ENCODE measurements around the gene FGF9. TPM values are rescaled to one million over a fixed set of nuclear protein-coding genes. Genes with fewer than 3 reads are reported as not detected.

FGF9 gene
- total and polyA plus RNA-seq, 10 of the 15 experiments (the other 5 are each of a cell fraction or from before 2014, with no cell fraction given): 0.05 to 1.5 (median 0.83) TPM

- Histone ChIP-seq H3K36me3 (ENCODE audit: control insufficient read depth in 2 of 2, insufficient read depth in 2 of 2, low read length in 1 of 2) (no peaks in the 10 kb centered on the region), H3K9ac (ENCODE audit: control insufficient read depth, insufficient read depth, low read length) (no peak overlapping the region), H2AFZ (ENCODE audit: control insufficient read depth, low read depth, low read length) (no peak overlapping the region), H3K27ac (ENCODE audit: control insufficient read depth, insufficient read depth) (no peak overlapping the region), H3K4me2 (ENCODE audit: control insufficient read depth, insufficient read depth) (no peak overlapping the region), H3K4me1 (ENCODE audit: control insufficient read depth, insufficient read depth, low read length) (no peaks in the 10 kb centered on the region), H3K79me2 (ENCODE audit: control insufficient read depth, insufficient read depth, low read length) (no peaks in the 10 kb centered on the region), H3K4me3 (no peak overlapping the region), H3K9me3 (replicated peaks; ENCODE audit: control insufficient read depth, insufficient read depth, low read length) (no peaks in the 10 kb centered on the region), H4K20me1 (ENCODE audit: control insufficient read depth, insufficient read depth) (no peaks in the 10 kb centered on the region), H3K27me3 (replicated peaks in 1 of 2; ENCODE audit: control insufficient read depth in 2 of 2, insufficient read depth in 2 of 2, low read length in 1 of 2) (no peaks in the 10 kb centered on the region)
- in situ Hi-C loops (cut with MboI) (no loop called here), intact Hi-C loops (cut with micrococcal nuclease; ENCODE audit: unreplicated experiment) (no loop called here)
- CTCF ChIA-PET: interaction anchor here (0.7 kb wide), 1 partner anchor 1273 kb away, joined by 3 read pairs; no protein-coding TSS in a partner anchor
- TF ChIP-seq CBFB (IDR thresholded peaks at IDR 0.05; ENCODE audit: low read depth) (no peak), EP300 (IDR thresholded peaks at IDR 0.05; ENCODE audit: borderline replicate concordance in 1 of 2, control insufficient read depth in 1 of 2, low read depth in 2 of 2, low read length in 2 of 2) (no peak), KDM1A (IDR thresholded peaks at IDR 0.05; ENCODE audit: borderline replicate concordance) (no peak), ZNF24 (IDR thresholded peaks at IDR 0.05) (no peak), MTA2 (IDR thresholded peaks at IDR 0.05; ENCODE audit: low read depth) (no peak), POU2F2 (IDR thresholded peaks at IDR 0.05; ENCODE audit: borderline replicate concordance, low read depth, low read length) (no peak), SMC3 (IDR thresholded peaks at IDR 0.05; ENCODE audit: borderline replicate concordance, low read length) (no peak), SREBF1 (IDR thresholded peaks at IDR 0.05; ENCODE audit: low read length) (no peak), SP1 (IDR thresholded peaks at IDR 0.05; ENCODE audit: low read depth, low read length) (no peak), IKZF1 (conservative IDR thresholded peaks at IDR 0.05) (no peak), SPI1 (IDR thresholded peaks at IDR 0.05; ENCODE audit: borderline replicate concordance, insufficient read depth, low read depth, low read length) (no peak), REST (IDR thresholded peaks at IDR 0.05; ENCODE audit: low read depth, low read length) (no peak), SIN3A (IDR thresholded peaks at IDR 0.05; ENCODE audit: low read depth, low read length) (no peak), CEBPB (IDR thresholded peaks at IDR 0.05; ENCODE audit: borderline replicate concordance in 1 of 2, low read depth in 2 of 2, low read length in 2 of 2) (no peak)
- FAIRE-seq: no peak
- no peak for DNase-seq (ENCODE audit: low read depth, low spot score)
- POLR2A ChIA-PET: no interaction called here
- no peak for ATAC-seq
- RAD21 ChIA-PET (ENCODE audit: unreplicated experiment): interaction anchor here (0.7 kb wide), 2 partner anchors 22 to 806 kb away, joined by 3 read pairs; no protein-coding TSS in a partner anchor
- no TSS peak for BruUV-seq (replicated peaks)
- SMC1A ChIA-PET (ENCODE audit: uncharacterized antibody, unreplicated experiment): no interaction called here
- WGBS (ENCODE audit: insufficient coverage, insufficient replicate concordance, low lambda C conversion rate, missing lambda C conversion rate): 46% methylated on average over 2 of the region's 2 CpGs
These were observed 9.6 kb upstream of the FGF9 start for GRCh38 chr13:21661097-21661909.

All from GM12878 (cell line).